SK-N-DZ (cell line): ENCODE results near the gene TSPO. TPM values are rescaled to one million over a fixed set of nuclear protein-coding genes. Genes with fewer than 3 reads are reported as not detected.
"Not testable (repeated sequence)": the region's sequence is repeated elsewhere in the genome, so short reads cannot be mapped to it uniquely, and the experiment has no call there.

Experiments
- DNase-seq: peaks from one replicate; pipeline ENCODE4 v3.0.0-alpha.2; 2015; ENCODE audit warnings: low spot score
- polyA plus RNA-seq, 2 experiments: library from polyadenylated mRNA; depleted of rRNA; stranded (reverse); fragments of >200 nt; gene quantifications; 2 replicates each; pipeline ENCODE4 v1.2.3, GENCODE V29; 2014

TSPO gene
- polyA plus RNA-seq (2014; cell fraction: cytosol; rRNA removed): 5.8 and 11.7 TPM in 2 replicates
- polyA plus RNA-seq (2014; cell fraction: nucleus; rRNA removed): 4.1 and 13.1 TPM in 2 replicates

- DNase-seq: no peak
Observed at GRCh38 chr22:43151251-43152002, at the start of gene TSPO. TSPO (plus strand) TSS chr22:43151559; CDS start chr22:43159239, 7,680 bp downstream.

GRCh38 chr22:43104056-43104625 lies 47.2 kb upstream of the TSPO start:
- peak; percentile 53 for DNase-seq

GRCh38 chr22:43104950-43105349 lies 46.4 kb upstream of the TSPO start:
- not testable (repeated sequence) for DNase-seq

- no peak for DNase-seq
Observed at GRCh38 chr22:43106302-43106701, 45.1 kb upstream of the TSPO start.

- DNase-seq: no peak
Observed at GRCh38 chr22:43109511-43109910, 41.8 kb upstream of the TSPO start.

GRCh38 chr22:43109921-43110443 lies 41.4 kb upstream of the TSPO start:
- DNase-seq: no peak

GRCh38 chr22:43110444-43110926 lies 40.9 kb upstream of the TSPO start, which contains the start of gene BIK:
BIK (plus strand) TSS chr22:43110750; CDS start chr22:43124023, 13,273 bp downstream.
- no peak for DNase-seq

- no peak for DNase-seq
Observed at GRCh38 chr22:43110927-43111623, 40.3 kb upstream of the TSPO start.

- DNase-seq: no peak
Observed at GRCh38 chr22:43113526-43114251, 37.7 kb upstream of the TSPO start.

- no peak for DNase-seq
Observed at GRCh38 chr22:43114958-43115357, 36.4 kb upstream of the TSPO start.

GRCh38 chr22:43116932-43117331 lies 34.4 kb upstream of the TSPO start:
- no peak for DNase-seq

- DNase-seq: no peak
Observed at GRCh38 chr22:43118024-43118849, 33.1 kb upstream of the TSPO start.

- peak; percentile 70 for DNase-seq
Observed at GRCh38 chr22:43118953-43119458, 32.4 kb upstream of the TSPO start.

GRCh38 chr22:43126501-43127165 lies 24.7 kb upstream of the TSPO start:
- no peak for DNase-seq

GRCh38 chr22:43127166-43127908 lies 24.0 kb upstream of the TSPO start:
- DNase-seq: no peak

GRCh38 chr22:43128116-43128515 lies 23.2 kb upstream of the TSPO start:
- no peak for DNase-seq

GRCh38 chr22:43128928-43129424 lies 22.4 kb upstream of the TSPO start:
- no peak for DNase-seq
